Central memory CD4-positive, alpha-beta T cell (primary cell): ENCODE results near the gene ERBB4.

Experiments
- DNase-seq: peaks from one replicate; pipeline ENCODE4 v3.0.0; 2022

Gene ERBB4

DNA sequence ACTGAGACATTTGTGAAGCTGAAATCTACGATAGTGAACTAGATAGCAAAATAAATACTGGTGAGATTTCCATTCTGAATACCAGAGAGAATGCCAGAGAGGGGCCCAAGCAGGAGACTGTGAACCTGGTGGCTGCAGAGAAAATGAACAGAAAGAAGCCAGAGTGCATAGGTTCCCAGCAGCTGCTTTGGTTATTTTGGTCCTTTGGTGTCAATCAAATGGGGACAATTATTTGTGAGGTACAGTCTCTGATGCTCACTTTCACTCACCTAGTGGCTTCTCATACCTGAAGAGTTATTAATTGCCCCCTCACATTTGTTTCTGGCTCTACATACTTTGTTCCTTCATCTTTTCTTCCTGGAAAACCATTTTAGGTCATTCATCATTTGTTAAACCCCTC lies 1170.1 kb downstream of the ERBB4 start:
- no peak for DNase-seq

DNA sequence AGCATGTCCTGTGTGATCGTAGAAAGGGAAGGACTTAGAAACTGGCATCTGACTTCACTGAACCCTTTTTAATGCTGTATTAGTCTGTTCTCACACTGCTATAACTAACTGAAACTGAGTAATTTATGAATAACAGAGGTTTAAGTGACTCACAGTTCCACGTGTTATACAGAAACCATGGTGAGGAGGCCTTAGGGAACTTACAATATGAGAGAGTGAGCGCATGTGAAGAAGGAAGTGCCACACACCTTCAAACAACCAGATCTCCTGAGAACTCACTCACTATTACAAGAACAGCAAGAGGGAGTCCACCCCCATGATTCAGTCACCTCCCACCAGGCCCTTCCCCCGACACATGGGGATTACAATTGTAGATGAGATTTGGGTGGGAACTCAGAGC lies 1170.9 kb downstream of the ERBB4 start:
- no peak for DNase-seq

DNA sequence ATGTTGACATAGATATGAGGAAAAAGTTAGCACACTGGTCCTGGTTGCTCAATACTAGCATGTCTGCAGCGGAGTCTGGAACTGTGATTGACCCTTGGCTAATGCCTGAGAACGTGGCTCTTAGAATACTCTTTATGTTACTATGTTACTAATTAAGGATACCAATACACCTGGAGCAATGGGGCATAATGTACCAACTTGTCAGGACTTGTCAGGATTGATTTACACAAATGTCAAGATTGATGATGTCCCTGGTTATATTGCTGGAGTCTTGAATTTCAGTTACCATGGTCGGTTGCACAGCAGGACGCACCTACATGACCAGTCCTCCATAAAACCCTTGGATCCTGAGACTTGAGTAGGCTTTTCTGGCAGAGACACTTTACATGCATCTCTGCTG lies 1171.3 kb downstream of the ERBB4 start:
- DNase-seq, result no peak

DNA sequence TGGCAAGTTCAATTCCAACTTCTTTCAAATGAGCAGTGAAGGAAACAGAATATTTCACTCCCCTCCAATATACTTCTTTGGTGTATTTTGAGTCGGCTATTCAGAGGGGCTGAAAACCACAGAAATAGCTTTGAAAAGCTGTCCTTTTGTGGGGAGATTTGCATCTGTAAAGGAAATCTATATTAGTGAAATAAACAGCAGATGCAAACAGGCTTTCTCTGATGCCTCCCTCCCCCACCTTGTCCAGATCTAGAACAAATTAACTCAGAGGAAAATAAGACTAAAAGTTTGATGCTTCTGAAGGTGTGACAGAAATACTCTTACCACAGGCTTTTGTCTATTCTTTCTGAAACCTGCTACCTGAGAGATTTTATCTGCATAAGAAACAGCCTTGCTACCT lies 1173.7 kb downstream of the ERBB4 start:
- no peak for DNase-seq

DNA sequence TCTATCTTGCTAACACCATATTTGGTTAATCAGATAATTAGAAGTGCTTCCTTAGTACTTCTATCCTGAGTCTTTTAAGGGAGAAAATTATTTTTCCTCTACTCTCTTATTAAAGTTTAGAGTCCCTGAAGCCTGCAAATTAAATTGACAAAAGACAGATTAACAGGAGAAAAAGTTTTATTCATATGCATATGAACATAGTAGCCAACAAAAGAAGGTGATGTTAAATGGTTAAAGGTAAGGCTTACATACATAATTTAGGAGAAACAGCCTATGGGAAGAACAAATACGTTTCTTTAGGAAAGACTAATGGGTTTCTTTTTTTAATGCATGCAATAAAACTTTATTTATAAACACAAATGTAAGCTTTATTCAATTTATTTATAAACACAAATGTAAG lies 1177.2 kb downstream of the ERBB4 start:
- no peak for DNase-seq

DNA sequence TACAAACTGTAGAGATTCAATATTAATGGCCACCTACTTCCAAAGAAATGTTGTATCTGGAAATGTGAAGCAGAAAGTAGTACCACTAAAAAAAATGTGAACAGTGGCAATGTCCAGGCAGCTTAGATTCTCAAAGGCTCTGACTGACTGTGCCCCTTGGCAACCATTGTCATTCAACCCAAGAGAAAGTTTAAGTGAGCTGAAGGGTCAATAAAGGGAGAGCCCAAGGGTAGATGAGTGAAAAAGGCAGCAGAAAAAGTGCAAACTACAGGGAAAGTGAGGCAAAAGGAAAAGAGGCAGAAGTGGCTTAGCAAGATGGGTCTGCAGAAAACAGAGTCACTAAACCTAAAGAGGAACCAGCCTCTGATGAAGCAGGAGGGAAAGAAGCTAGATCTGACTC lies 1179.3 kb downstream of the ERBB4 start:
- no peak for DNase-seq

DNA sequence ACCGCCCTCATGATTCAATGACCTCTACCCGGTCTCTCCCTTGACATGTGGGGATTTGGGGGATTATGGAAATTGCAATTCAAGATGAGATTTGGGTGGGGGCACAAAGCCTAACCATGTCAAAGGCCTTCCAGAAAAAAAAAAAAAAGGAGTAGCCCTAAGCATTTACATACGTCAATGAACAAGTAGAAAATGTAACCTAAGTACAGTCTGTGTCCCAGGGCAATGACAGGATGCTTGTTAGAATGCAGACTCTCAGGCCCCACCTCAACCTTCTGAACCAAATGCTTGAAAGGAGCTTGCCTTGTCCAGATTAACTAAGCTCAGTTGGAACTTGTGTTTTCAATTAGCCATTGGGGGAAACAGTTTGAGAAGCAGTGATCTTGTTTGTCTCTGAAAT lies 1180.1 kb downstream of the ERBB4 start:
- no peak for DNase-seq

DNA sequence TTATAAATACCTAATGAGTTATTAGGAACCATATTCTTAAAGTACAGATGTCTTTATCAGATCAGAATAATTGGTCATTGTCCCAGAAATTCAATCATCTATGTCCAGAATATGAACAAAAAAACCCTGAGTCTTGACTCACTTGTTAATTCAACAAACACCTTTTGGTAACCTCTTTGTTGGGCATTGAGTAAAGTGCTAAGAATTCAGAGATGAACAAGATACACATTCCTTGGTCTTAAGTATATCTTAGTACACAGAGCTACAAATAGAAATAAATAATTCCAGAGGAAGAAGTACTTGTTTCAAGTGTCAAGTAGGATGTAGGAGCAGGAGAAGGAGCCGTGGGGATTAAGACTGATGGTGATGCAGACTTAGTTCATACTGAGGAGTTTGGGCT lies 1184.1 kb downstream of the ERBB4 start:
- no peak for DNase-seq

DNA sequence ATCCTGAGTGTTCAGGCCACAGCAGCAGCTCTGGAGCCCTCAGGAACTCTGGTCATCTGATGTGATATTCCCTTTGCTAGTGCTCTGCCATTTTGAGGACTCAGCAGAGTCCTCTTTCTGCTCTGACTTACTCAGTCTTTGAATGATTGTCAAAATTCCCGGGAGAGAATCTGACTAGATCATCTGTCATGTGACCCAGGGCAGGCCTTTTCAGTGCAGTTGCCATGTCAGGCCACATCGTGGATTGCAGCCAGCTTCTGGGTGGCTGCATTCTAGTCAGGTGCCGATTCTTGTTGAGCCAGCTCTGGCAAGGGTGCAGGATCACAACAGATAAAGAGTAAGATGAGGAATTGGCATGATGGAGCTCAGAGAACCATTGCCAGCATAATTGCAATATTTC lies 1186.6 kb downstream of the ERBB4 start:
- no peak for DNase-seq

DNA sequence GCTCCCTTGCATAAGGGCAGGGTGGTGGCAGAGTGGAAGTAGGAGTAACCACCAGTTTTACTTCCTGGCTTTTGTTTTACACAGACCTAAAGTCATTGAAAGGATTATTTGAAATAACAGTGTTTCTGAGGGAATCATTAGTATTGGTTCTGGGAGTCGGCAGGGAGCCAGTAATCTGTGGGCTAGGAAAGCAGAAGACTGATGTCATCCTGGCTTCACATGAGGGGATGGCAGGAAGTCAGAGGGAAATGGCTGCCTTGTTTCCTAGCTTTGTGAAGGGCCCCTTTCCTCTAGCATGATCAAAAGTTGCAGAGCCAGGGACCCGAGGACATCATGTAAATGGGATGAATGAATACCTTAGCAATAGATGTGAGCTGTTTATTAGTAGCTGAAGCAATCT lies 1189.6 kb downstream of the ERBB4 start:
- DNase-seq, result no peak

DNA sequence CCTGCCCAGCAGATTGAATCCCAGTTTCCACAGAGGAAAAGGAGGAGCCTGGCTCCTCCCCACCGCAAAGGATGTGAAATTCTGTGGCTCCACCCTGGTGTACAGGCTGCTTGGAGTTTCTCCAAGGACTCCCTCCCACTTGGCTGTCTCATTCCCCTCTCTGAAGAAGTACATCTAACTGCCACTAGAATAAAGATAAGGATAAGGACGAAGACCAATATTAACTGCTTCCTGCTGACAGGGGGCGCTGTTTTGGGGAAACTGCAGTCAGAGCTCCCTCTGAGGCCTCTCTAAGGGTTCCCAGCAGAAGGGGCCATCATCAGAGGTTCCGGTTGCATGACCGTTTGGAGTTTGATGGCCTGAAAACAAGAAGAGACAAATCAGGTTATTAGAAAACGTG lies 1191.3 kb downstream of the ERBB4 start:
- DNase-seq, result no peak

DNA sequence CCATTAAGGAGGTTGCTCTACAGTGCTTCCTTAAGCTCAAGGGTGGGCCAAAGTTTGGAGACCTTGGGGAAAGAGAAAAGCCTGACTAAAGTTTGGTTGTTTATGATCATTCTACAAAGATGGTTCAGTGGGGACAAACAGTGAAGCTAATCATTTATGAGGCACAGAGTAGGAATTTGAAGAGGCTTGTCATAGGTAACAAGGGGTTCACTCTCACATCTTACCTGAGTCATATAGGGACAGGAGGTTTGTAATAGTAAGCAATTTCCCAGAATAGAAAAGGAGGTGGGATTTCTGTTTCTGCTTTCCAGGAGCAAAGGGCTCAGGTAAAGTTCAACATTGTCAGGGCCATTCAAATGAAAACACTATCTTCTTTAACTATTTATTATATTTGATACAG lies 1194.3 kb downstream of the ERBB4 start:
- DNase-seq, result no peak

DNA sequence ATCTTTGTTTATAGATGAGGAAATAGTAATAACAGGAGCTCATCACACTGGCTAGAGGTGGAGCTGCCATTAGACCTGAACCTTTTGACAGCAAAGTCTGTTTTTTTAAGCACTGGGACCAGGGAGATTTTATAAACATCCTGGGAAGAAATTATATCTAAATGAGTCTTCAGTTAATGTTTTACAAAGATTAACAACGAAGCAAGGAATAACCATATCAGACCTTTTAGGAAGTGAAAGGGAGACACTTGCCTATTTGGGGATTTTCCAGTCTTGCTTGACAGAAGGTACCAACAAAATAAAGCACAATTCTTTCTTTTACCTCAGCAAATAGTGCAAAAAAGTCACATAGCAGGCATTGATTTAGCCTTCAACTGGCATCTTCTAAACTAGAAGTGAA lies 1205.2 kb downstream of the ERBB4 start:
- no peak for DNase-seq

DNA sequence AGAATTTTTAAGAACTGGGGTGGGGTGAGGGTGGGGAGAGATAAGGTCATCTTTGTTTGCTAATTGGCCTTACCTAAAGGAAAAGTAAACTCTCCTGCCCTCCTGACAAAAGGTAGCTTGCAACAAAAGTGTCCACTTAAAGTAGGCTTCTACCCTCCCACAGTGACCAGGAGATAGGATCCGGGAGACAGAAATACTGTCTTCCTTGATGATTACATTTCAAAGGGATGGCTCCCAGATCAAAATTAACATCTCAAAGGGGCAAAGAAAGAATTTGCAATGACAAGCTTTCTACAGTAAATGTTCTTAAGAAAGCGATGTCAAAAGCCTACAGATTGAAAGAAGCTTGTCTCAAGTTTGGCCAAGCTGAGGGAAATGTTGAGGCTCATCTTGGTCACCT lies 1206.9 kb downstream of the ERBB4 start:
- no peak for DNase-seq

DNA sequence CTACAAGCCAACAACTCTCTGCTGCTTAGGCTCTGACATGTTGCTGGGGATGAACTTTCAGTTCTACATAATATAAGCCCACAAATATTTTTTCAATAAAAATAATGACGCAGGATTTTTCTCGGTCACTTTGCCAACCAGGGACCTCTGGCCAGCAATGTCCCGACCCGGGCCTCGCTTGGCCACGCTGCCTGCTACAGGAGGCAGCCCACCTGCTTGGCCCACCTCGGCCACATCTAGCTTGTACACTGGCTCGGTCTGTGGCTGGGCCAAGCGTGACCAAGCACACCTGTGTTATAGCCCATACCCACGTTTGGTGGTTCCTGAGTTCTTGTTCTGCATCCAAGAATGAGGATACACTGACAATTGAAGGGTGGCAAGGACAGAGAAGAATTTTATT lies 1208.7 kb downstream of the ERBB4 start:
- DNase-seq, result no peak

DNA sequence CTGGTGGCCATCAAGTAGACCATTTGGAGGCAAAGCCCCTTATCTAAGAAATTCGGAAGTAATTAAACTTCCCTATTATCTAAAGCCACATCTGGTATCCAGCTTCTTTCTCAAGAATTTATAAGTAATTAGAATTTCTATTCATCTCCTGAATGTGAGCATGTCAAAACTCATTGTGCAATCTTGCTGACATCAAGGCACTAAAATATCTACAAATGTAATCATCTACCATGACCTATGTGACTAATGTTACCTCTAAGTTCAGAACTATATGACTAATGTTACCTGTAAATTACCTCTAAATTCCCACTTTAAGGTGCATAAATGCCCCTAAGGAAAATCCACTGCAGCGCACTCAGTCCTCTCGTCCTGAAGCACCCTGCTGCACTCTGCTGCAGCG lies 1209.2 kb downstream of the ERBB4 start:
- DNase-seq, result no peak

DNA sequence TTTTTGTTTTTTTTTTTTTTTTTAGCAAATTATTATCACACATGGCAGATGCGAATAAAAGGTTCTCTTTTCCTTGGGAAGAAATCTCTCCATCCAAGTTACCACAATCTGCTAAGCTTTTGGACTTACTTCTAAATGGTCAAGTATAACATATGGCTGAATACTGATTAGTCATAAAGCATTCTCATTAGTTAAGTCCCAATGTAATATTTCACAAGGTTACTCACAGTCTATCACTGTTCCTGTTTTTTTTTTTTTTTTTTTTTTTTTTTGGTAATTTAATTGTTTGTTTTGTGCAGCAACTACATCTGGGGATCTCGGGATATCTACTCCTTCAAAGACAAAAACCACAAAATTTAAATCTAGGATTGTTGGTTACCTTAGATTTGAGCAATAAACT lies 1210.5 kb downstream of the ERBB4 start:
- DNase-seq, result no peak
